SJCRH30 (cell line): ENCODE results near the gene NECAB2. TPM values are rescaled to one million over a fixed set of nuclear protein-coding genes. Genes with fewer than 3 reads are reported as not detected.

Source experiments
- DNase-seq, 2 experiments: peaks; one replicate each; pipeline ENCODE4 v3.0.0-alpha.2; 2015 to 2020
- H3K27ac ChIP-seq: fragments of 250-450 bp; sonication (Bioruptor Pico); 2 replicates; pipeline ENCODE4 v1.5.1; 2020; ENCODE audit warnings: mild to moderate bottlenecking, moderate library complexity
- H3K27me3 ChIP-seq: fragments of 250-450 bp; sonication (Bioruptor Pico); 2 replicates; pipeline ENCODE4 v1.5.1; 2020; ENCODE audit warnings: mild to moderate bottlenecking, moderate library complexity
- H3K36me3 ChIP-seq: fragments of 250-450 bp; sonication (Bioruptor Pico); 2 replicates; pipeline ENCODE4 v1.5.1; 2020; ENCODE audit warnings: mild to moderate bottlenecking, moderate library complexity
- H3K4me1 ChIP-seq: fragments of 250-450 bp; sonication (Bioruptor Pico); 2 replicates; pipeline ENCODE4 v1.5.1; 2020; ENCODE audit warnings: mild to moderate bottlenecking, moderate library complexity
- H3K4me3 ChIP-seq: fragments of 250-450 bp; sonication (Bioruptor Pico); 2 replicates; pipeline ENCODE4 v1.5.1; 2020; ENCODE audit warnings: mild to moderate bottlenecking, moderate library complexity
- H3K9me3 ChIP-seq: fragments of 250-450 bp; sonication (Bioruptor Pico); replicated peaks from 2 replicates; pipeline ENCODE4 v1.5.1; 2020; ENCODE audit warnings: mild to moderate bottlenecking, moderate library complexity
- total RNA-seq: library from RNA; depleted of rRNA; stranded (reverse); fragments of >200 nt; shearing (Covaris generic); gene quantifications from 2 replicates; pipeline ENCODE4 v1.2.3, GENCODE V29; 2014

NECAB2 gene
- total RNA-seq, 1 experiment from 2014 or later = 0.08 TPM

DNA sequence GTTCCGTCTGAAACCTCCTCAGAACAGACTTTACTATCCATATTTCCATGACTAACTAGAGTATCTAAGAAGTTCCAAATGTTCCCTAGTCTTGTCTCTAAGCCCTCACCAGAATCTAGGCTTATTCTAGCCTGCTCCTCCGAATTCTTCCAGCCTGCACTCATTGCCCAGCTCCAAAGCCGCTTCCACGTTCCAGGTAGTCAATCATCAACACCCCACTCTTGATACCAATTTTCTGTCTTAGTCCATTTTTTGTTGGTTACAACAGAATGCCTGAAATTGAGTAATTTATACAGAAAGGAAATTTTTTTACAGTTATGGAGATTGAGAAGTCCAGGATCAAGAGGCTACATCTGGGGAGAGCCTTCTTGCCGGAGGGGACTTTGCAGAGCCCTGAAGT is 53.4 kb downstream of the NECAB2 start:
- Histone ChIP-seq H3K27ac (no peak overlapping the region), H3K9me3 (no peaks in the 10 kb centered on the region), H3K36me3 (no peaks in the 10 kb centered on the region), H3K4me1 (no peaks in the 10 kb centered on the region), H3K27me3 (no peaks in the 10 kb centered on the region), H3K4me3 (no peak overlapping the region)
- no peak for DNase-seq

DNA sequence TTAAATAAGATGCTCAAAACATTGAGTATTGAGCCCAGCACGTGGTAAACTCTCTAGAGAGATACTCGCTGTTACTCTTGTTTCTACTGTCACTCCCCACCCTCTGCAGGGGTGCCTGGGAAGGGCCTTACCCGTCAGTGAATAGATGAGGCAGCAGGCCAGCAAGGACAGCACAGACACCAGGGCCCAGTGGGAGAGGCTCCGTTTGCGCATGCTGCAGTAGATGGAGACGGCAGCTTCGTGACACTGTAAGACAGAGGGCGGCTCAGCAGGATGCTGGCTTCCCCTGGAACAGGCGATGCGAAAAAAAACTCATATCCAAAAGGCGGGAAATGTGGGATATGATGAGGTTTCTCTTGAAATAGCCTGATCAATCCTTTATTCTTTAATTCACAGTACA is 54.6 kb downstream of the NECAB2 start:
- H3K4me1 ChIP-seq = no peaks in the 10 kb centered on the region
- no peaks in the 10 kb centered on the region for H3K9me3 ChIP-seq

DNA sequence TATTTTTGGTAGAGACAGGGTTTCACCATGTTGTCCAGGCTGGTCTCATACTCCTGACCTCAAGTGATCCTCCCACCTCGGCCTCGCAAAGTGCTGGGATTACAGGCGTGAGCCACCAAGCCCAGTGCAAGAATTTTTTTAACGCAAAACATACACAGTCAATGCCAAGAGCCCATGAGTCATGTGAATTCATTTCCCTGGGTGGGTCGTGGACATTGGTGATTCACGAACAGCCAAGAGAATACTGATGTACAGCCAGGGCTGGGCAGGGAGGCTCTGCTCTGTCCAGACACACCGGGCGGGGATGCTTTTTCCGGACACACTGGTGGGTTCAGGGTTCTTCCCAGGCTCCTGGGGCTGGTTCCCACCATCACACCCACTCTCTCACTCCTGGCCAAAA is 56.8 kb downstream of the NECAB2 start:
- Histone ChIP-seq H3K36me3 (no peaks in the 10 kb centered on the region), H3K4me3 (no peak overlapping the region), H3K27ac (no peak overlapping the region), H3K4me1 (no peaks in the 10 kb centered on the region), H3K27me3 (no peaks in the 10 kb centered on the region), H3K9me3 (no peaks in the 10 kb centered on the region)
- no peak for DNase-seq

More for the DNA sequence above, 54.6 kb downstream of the NECAB2 start:
- Histone ChIP-seq H3K27me3 (no peaks in the 10 kb centered on the region), H3K4me3 (no peak overlapping the region), H3K36me3 (no peaks in the 10 kb centered on the region), H3K27ac (no peak overlapping the region)
- DNase-seq = no peak

DNA sequence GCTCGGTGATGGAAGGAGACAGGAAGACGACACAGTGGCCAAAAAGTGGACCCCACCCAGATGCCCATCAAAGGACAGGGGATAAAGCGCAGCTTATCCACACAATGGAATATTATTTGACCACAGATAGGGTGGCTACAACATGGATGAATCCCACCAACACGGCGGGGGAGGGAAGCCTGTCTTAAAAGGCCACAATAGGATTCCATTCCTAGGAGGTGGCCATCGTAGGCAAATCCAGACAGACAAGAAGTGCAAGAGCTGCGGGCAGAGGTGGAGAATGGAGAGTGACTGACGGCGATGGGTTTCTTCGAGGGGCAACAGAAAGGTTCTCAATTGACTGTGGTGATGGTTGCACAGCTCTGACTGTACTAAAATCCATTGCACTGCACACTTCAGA is 58.6 kb downstream of the NECAB2 start:
- no peak for DNase-seq
- no peaks in the 10 kb centered on the region for H3K9me3 ChIP-seq
- H3K27me3 ChIP-seq = no peaks in the 10 kb centered on the region
- no peak overlapping the region for H3K4me3 ChIP-seq
- H3K36me3 ChIP-seq = no peaks in the 10 kb centered on the region
- H3K4me1 ChIP-seq = no peaks in the 10 kb centered on the region
- H3K27ac ChIP-seq = no peak overlapping the region

DNA sequence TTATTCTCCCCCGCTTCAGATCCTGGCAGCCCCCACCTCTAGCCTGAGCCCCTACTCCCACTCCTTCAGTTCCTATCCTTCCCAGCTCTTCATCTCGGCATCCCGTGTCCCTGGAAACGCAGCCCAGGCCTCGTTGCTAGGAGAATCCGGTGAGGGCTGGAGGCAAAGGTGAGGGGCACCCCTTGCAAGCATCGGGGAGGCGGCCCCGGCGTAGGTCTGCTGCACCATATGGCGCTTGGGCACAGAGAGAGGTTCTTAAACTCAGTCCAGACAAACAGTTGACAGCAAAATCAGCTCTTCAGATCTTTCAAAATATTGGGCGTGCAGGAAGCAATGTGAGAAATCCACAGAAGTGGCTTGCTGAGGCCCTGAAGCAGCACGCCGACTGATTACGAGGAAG is 59.6 kb downstream of the NECAB2 start:
- no peak for DNase-seq

DNA sequence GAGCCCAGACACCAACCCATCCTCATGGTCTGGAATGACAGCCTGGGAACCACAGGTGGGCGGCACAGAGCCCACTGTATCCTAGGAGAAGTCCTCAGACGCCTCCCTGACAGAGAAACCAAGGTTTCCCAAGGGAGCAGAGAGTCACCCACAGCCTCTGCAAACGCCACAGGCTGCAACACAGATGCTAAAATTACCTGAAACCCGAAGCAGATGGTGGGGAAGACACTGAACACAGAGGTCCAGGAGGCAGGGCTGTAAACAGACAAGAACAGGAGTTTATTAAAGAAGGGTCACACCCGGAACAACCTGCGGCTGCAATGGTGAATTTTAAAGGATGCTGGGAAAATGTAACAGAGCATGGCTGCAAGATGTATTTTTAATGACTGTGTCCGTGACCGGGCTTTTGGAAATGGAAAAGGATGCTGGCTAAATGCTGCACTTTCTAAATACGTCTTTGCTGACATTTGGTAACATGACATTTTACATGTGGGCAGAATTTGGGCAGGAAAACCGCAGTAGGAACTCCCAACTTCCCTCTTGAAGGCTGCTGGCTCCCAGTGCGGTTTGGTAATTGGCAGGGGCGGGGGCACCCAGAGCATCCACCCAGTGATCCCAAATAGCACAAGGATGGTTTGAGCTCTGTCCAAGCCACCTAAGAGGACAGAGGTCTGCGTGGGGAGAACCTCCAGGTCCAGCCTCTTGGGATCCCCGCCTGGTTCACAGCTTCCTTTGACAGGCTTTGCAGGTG is 61.4 kb downstream of the NECAB2 start:
- Histone ChIP-seq H3K9me3 (no peaks in the 10 kb centered on the region), H3K4me3 (no peak overlapping the region), H3K36me3 (no peaks in the 10 kb centered on the region), H3K27me3 (no peaks in the 10 kb centered on the region), H3K27ac (no peak overlapping the region), H3K4me1 (no peaks in the 10 kb centered on the region)
- DNase-seq = no peak

More for the DNA sequence above, 59.6 kb downstream of the NECAB2 start:
- no peaks in the 10 kb centered on the region for H3K27me3 ChIP-seq
- H3K36me3 ChIP-seq = no peaks in the 10 kb centered on the region
- no peak overlapping the region for H3K4me3 ChIP-seq
- no peaks in the 10 kb centered on the region for H3K9me3 ChIP-seq
- H3K27ac ChIP-seq = no peak overlapping the region
- H3K4me1 ChIP-seq = no peaks in the 10 kb centered on the region

DNA sequence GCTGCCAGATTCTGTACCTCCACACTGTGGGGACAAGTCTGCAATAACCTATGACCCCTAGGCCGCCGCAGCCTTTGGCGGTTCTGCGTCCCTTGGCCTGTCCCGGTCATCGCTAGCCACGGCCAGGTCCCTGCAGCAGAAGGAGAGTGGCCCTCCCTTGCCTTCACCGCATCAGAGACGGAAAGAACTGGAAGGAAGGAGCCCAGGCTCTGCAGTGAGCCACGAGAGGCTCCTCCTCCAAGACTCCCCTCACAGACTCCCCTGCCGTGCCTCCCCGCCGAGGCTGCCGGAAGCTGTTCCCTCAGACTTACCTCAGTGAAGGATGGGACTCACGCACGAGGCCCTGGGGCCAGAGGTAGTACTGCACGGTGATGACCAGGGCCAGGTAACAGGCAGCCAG is 63.5 kb downstream of the NECAB2 start:
- Histone ChIP-seq H3K27ac (no peak overlapping the region), H3K36me3 (no peaks in the 10 kb centered on the region), H3K27me3 (no peaks in the 10 kb centered on the region), H3K4me1 (no peaks in the 10 kb centered on the region), H3K4me3 (no peak overlapping the region), H3K9me3 (no peaks in the 10 kb centered on the region)
- no peak for DNase-seq

DNA sequence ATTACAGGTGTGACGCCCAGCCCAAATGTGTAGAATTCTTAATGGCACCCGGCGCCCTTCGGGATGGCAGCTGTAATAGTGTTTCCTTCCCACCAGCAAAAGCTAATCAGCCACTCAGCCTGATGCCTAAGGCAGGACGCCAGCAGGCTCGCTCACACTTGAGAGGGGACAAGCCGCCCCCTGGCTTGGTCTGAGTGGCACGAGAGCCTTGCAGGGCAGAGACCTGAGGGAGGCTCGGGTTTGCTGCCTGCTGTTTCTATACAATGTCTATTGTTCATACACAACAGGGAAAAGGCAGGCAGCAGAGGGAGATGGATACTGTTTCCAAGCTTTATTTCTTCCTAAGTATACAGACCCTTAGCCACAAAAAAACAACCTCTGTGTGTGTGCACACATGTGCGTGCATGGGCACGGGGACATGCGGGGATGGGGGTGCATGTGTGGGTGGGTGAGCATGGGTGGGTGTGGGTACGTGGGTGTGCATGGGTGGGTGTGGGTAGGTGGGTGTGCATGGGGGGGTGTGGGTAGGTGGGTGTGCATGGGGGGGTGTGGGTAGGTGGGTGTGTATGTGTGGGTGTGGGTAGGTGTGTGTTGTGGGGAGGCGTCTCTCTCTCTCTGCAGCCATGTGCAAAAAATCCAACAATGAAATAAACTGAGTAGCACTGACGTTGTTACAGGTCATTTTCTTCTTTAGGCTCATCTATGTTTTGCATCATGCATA is 64.6 kb downstream of the NECAB2 start:
- no peaks in the 10 kb centered on the region for H3K36me3 ChIP-seq
- H3K4me3 ChIP-seq = no peak overlapping the region
- DNase-seq = no peak
- H3K27ac ChIP-seq = no peak overlapping the region
- no peaks in the 10 kb centered on the region for H3K27me3 ChIP-seq
- no peaks in the 10 kb centered on the region for H3K9me3 ChIP-seq
- no peaks in the 10 kb centered on the region for H3K4me1 ChIP-seq

DNA sequence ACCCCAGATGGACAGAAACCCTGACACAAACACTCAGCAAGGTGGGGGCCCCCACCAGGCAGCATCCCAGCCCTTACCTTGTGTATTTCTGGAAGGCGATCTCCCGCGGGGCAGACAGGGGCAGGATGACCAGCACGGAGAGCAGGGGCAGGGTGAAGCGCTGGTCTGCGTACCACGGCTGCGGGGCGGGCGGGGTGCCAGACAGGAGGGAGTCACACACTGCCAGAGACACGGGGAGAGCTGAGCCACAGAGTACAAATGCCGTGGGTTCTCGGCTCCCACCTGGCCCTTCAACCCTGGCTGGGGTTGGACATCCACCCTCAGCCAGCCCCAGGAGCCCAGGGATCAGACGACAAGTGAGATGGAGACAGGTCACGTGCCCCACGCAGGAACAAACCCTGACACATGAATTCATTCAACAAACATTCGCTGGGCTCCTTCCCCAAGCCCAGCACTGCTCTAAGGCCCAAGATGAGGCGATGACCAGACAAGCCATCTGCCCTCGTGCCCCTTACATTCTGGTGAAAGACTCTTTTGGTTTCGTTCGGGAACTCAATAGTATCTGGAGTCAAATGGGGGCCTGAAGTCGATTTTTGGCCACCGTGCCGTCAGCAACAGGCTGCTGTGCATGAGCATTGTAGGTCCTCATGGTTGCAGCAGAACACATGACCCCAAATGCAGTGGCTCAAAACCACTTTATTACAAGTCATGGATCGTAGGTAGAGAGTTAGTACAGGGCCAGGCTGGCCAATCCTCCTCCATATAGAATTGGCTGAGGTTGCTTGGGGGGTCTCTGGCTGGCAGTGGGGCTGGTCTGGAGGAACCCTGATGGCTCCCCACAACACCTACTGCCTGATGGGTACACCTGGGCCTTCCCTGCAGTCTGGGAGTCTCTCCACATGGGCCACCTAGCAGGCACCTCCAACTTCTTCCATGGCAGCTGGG is 65.5 kb downstream of the NECAB2 start:
- no peaks in the 10 kb centered on the region for H3K4me1 ChIP-seq
- no peaks in the 10 kb centered on the region for H3K9me3 ChIP-seq
- no peak for DNase-seq
- no peaks in the 10 kb centered on the region for H3K27me3 ChIP-seq
- H3K36me3 ChIP-seq = no peaks in the 10 kb centered on the region
- H3K27ac ChIP-seq = no peak overlapping the region
- H3K4me3 ChIP-seq = no peak overlapping the region

DNA sequence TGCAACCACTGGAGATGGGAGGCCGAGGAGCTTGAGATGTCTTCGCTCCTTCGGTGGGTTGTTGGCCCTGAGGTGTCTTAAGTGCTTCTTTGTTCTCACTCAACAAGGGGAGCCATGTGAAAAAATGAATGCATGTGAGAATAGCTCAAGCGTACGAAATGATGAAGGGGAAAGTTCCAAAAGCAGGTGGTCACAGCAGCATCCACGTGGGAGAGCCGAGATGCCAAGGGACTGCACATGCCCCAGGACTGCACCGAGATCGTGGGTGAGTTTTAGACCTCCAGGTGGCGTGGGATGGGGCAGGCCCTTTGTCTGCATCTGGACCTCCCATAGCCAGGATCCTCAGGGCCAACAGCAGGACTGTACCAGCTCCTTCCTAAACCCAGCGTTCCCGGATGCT is 66.5 kb downstream of the NECAB2 start:
- H3K27ac ChIP-seq = no peak overlapping the region
- H3K36me3 ChIP-seq = no peaks in the 10 kb centered on the region
- no peaks in the 10 kb centered on the region for H3K9me3 ChIP-seq
- no peak overlapping the region for H3K4me3 ChIP-seq
- H3K27me3 ChIP-seq = no peaks in the 10 kb centered on the region
- H3K4me1 ChIP-seq = no peaks in the 10 kb centered on the region
- no peak for DNase-seq

DNA sequence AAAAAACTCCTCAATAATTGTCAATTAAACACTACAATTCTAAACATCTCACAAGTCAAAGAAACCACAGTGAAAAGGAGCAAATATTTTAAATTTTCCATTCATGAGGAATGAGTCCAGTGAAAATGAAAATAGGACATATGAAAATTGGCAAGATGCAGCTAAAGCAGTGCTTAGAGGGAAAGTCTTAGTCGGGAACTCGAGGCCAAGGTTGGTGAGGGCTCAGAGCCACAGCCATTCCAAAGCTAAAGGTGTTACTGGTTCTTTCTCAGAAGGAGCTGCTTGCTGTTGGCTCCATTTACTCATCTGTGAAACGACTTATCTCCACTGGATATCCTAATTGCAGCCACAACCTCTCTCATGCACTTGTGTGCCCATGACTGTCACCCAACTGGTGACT is 68.1 kb downstream of the NECAB2 start:
- no peak for DNase-seq
- Histone ChIP-seq H3K27ac (no peak overlapping the region), H3K4me1 (peaks cover 9% of the 10 kb centered on the region), H3K9me3 (no peaks in the 10 kb centered on the region), H3K27me3 (no peaks in the 10 kb centered on the region), H3K4me3 (no peak overlapping the region), H3K36me3 (no peaks in the 10 kb centered on the region)

DNA sequence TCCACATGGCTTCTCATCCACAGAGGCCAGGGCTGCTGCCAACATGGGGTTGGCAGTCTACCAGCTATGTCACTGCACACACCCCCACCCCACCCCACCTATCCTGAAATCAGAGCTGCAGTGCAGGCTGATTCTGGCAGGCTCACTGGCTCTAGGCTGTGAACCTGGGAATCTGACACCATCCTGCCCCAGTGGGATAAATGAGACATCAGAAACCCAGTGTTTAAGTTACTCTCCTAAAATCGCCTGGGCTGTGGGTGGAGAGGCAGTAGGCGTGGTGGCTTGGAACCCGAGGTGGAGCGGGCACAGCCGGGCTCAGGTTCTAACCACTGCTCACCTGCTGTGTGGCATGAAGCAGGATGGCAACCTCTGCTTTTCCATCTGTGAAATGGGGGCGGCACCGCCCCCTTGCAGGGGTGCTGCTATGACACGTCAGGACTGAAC is 69.0 kb downstream of the NECAB2 start:
- no peak overlapping the region for H3K4me3 ChIP-seq
- H3K4me1 ChIP-seq = peaks cover 9% of the 10 kb centered on the region
- no peak for DNase-seq
- H3K27me3 ChIP-seq = no peaks in the 10 kb centered on the region; the same call in 1 of the 2 replicates
- H3K27ac ChIP-seq = no peak overlapping the region
- H3K9me3 ChIP-seq = no peaks in the 10 kb centered on the region
- H3K36me3 ChIP-seq = no peaks in the 10 kb centered on the region

DNA sequence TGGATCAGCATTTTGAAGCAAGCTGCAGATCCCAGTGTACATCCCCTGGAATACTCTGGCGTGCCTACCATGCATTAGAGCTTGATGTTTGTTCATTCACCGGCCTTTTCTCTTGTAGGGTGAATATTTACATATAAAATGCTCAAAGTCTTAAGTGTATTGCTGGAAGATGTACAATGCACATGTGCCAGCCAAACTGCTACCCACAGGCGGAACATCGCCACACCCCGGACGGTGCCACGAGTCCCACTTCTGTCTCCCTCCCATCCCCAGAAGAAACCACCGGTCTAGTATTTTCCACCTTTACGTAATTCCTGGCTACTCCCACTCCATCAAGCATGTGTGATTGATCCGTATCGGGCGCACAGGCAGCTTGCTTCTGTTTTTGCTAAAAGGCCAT is 70.4 kb downstream of the NECAB2 start:
- DNase-seq = no peak
- H3K27me3 ChIP-seq = peaks cover 4% of the 10 kb centered on the region; the same call in 1 of the 2 replicates
- H3K36me3 ChIP-seq = no peaks in the 10 kb centered on the region
- peaks cover 9% of the 10 kb centered on the region for H3K4me1 ChIP-seq
- no peak overlapping the region for H3K4me3 ChIP-seq
- no peak overlapping the region for H3K27ac ChIP-seq
- no peaks in the 10 kb centered on the region for H3K9me3 ChIP-seq

DNA sequence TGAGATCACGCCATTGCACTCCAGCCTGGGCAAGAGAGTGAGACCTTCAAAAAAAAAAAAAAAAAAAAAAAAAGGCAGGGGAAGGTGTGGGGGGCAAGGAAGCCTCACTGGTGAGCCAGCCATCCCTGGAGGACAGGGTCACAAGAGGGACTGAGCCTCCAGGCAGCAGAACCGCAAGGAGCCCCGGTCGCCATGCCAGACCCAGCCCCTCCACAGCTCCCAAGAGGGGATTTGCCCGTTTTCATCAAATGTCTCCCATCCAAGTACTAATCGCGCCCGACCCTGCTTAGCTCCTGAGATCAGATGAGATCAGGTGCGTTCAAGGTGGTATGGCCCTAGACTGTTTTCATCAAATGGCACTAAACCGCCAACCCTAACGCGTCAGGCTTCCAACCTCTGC is 71.7 kb downstream of the NECAB2 start:
- Histone ChIP-seq H3K9me3 (no peaks in the 10 kb centered on the region), H3K27ac (no peak overlapping the region), H3K36me3 (no peaks in the 10 kb centered on the region), H3K27me3 (peaks cover 13% of the 10 kb centered on the region; the same call in 1 of the 2 replicates), H3K4me3 (no peak overlapping the region), H3K4me1 (peaks cover 9% of the 10 kb centered on the region)
- DNase-seq = no peak
